Measurements from ENCODE around the gene NETO2.
"Not testable (repeated sequence)": the region's sequence is repeated elsewhere in the genome, so short reads cannot be mapped to it uniquely, and the experiment has no call there.

The NETO2 gene, protein sequence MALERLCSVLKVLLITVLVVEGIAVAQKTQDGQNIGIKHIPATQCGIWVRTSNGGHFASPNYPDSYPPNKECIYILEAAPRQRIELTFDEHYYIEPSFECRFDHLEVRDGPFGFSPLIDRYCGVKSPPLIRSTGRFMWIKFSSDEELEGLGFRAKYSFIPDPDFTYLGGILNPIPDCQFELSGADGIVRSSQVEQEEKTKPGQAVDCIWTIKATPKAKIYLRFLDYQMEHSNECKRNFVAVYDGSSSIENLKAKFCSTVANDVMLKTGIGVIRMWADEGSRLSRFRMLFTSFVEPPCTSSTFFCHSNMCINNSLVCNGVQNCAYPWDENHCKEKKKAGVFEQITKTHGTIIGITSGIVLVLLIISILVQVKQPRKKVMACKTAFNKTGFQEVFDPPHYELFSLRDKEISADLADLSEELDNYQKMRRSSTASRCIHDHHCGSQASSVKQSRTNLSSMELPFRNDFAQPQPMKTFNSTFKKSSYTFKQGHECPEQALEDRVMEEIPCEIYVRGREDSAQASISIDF

DNA sequence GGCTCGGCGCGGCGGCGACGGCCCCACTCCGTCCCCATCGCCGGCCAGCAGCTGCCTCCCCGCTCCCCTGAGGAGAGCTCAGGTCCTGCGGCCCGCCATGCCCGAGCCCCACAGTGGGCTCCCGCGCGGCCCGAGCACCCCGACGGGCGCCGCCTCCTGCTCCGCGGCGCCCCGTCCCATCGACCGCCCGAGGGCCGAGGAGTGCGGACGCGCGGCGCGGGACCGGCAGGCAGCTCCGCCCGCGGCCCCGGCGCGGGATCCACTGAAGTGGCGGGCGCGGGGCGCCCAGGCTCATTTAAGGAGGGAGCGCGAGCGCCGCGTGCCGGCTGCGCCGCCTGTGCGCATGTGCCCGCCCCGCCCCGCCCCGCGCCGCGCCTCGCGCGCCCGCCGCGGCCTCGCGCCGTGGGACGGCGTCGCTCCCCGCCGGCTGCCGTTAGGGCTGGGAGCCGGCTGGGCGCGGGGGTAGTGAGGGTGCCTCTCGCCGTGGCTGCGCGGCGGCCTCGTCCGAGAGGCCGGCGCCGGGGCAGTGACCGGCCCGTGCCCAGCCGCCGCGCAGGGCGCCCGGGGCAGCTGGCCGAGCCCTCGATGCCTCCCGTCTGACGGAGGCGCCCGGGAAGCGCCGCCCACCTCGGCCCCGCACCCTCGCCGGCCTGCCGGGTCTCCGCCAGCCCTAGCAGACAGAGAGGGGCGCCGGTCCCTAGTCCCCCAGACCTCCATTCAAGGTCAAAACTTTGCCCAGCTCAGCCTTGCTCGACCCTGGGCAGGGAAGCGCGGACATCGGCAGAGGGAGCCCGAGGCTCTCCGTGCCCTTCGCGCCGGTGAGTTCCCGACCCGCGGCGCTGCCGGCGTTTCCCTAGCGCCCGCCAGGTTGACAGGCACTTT, at the start of gene NETO2:
Gene NETO2, minus strand, starts transcription at position 269 of the 882 bp plus-strand sequence. CDS start 333 bp downstream, outside the sequence.
- no peaks in the 10 kb centered on the region for H3K36me3 ChIP-seq (ENCODE audit: insufficient read depth, low read length)
- H3K4me1 ChIP-seq (ENCODE audit: control insufficient read depth, insufficient read depth, low read length, unreplicated experiment), result peaks cover 23% of the 10 kb centered on the region
- H3K4me3 ChIP-seq (ENCODE audit: low read depth, low read length), result peak within 1 kb of the TSS; percentile 94
- H3K79me2 ChIP-seq (ENCODE audit: control insufficient read depth, insufficient read depth, low read length, unreplicated experiment), result peaks cover 41% of the 10 kb centered on the region
- H3K27ac ChIP-seq (ENCODE audit: low read depth, low read length), result peak within 1 kb of the TSS; percentile 32; the same call in 1 of the 2 replicates
- H3K27me3 ChIP-seq (ENCODE audit: insufficient read depth, low read length), result no peaks in the 10 kb centered on the region
- peak within 1 kb of the TSS; percentile 90 for H2AFZ ChIP-seq (ENCODE audit: low read length, unreplicated experiment)

DNA sequence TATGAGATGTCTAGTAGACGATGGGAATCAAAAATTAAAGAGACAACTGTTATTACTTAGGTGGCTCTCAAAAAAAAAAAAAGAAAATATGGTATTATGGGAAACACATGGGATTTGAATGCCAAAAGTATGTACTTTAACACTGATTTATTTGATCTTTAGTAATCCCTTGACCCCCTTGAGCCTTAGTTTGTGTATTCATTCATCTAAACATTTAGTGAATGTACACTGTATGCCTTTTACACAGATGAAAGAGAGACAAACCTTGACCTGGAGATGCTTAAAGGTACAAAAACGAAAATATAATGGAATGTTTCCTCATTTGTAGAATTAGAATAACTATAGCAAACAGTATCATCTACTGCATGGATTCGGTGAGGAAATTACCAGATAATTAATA, 38.6 kb upstream of the NETO2 start:
- Histone ChIP-seq H3K36me3 (ENCODE audit: insufficient read depth, low read length) (no peaks in the 10 kb centered on the region), H2AFZ (ENCODE audit: low read length, unreplicated experiment) (no peak overlapping the region), H3K27ac (ENCODE audit: low read depth, low read length) (no peak overlapping the region), H3K79me2 (ENCODE audit: control insufficient read depth, insufficient read depth, low read length, unreplicated experiment) (no peaks in the 10 kb centered on the region), H3K27me3 (ENCODE audit: insufficient read depth, low read length) (no peaks in the 10 kb centered on the region), H3K4me1 (ENCODE audit: control insufficient read depth, insufficient read depth, low read length, unreplicated experiment) (no peaks in the 10 kb centered on the region), H3K4me3 (ENCODE audit: low read depth, low read length) (no peak overlapping the region)

DNA sequence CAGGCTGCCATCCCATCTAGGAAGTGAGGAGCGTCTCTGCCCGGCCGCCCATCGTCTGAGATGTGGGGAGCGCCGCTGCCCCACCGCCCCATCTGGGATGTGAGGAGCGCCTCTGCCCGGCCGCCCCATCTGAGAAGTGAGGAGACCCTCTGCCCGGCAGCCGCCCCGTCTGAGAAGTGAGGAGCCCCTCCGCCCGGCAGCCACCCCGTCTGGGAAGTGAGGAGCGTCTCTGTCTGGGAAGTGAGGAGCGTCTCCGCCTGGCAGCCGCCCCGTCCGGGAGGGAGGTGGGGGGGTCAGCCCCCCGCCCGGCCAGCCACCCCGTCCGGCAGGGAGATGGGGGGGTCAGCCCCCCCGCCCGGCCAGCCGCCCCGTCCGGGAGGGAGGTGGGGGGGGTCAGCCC, 37.3 kb upstream of the NETO2 start:
- H3K4me1 ChIP-seq (ENCODE audit: control insufficient read depth, insufficient read depth, low read length, unreplicated experiment); H3K4me3 ChIP-seq (ENCODE audit: low read depth, low read length): not testable (repeated sequence)

DNA sequence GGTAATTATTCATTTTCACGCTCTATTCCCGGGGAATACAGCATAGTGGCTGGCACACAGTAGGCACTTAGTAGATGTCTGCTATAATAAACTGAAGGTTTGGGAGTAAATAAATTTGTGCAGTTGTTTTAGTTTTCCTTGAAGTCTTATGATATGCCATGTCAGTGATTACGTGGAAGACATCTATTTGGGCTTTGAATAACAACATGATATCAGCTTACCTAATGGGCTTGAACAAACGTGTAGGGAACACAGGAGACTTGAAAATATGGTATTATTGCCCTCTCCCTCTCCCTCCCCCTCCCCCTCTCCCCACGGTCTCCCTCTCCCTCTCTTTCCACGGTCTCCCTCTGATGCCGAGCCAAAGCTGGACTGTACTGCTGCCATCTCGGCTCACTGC, 36.3 kb upstream of the NETO2 start:
- H3K27ac ChIP-seq (ENCODE audit: low read depth, low read length), result no peak overlapping the region
- H3K27me3 ChIP-seq (ENCODE audit: insufficient read depth, low read length), result no peaks in the 10 kb centered on the region
- H3K79me2 ChIP-seq (ENCODE audit: control insufficient read depth, insufficient read depth, low read length, unreplicated experiment), result no peaks in the 10 kb centered on the region
- no peak overlapping the region for H2AFZ ChIP-seq (ENCODE audit: low read length, unreplicated experiment)
- no peaks in the 10 kb centered on the region for H3K36me3 ChIP-seq (ENCODE audit: insufficient read depth, low read length)
- no peak overlapping the region for H3K4me3 ChIP-seq (ENCODE audit: low read depth, low read length)
- H3K4me1 ChIP-seq (ENCODE audit: control insufficient read depth, insufficient read depth, low read length, unreplicated experiment), result no peaks in the 10 kb centered on the region

More for the DNA sequence above, 37.3 kb upstream of the NETO2 start:
- H2AFZ ChIP-seq (ENCODE audit: low read length, unreplicated experiment); H3K27me3 ChIP-seq (ENCODE audit: insufficient read depth, low read length); H3K79me2 ChIP-seq (ENCODE audit: control insufficient read depth, insufficient read depth, low read length, unreplicated experiment); H3K27ac ChIP-seq (ENCODE audit: low read depth, low read length); H3K36me3 ChIP-seq (ENCODE audit: insufficient read depth, low read length): not testable (repeated sequence)

DNA sequence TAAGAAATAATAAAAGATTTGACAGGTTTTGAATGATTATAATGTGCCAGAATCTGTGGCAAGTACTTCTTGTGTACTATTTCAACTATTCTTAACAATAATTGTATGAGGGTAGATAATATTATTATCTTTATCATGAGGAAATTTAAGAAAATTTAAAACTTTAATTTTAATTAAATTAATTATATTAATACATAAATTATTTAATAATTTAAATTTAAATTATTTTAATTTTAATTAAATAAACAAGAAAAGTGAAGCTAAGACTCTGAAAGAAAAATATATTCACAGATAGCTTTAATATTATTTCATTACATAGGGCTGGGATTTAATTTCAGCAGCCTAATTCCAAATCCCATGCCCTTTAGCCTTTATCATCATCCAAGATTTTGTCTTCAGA, 31.4 kb upstream of the NETO2 start:
- H3K4me1 ChIP-seq (ENCODE audit: control insufficient read depth, insufficient read depth, low read length, unreplicated experiment), result no peaks in the 10 kb centered on the region
- H3K27me3 ChIP-seq (ENCODE audit: insufficient read depth, low read length), result no peaks in the 10 kb centered on the region
- no peaks in the 10 kb centered on the region for H3K36me3 ChIP-seq (ENCODE audit: insufficient read depth, low read length)
- no peak overlapping the region for H3K4me3 ChIP-seq (ENCODE audit: low read depth, low read length)
- H3K79me2 ChIP-seq (ENCODE audit: control insufficient read depth, insufficient read depth, low read length, unreplicated experiment), result no peaks in the 10 kb centered on the region
- H3K27ac ChIP-seq (ENCODE audit: low read depth, low read length), result no peak overlapping the region
- no peak overlapping the region for H2AFZ ChIP-seq (ENCODE audit: low read length, unreplicated experiment)

DNA sequence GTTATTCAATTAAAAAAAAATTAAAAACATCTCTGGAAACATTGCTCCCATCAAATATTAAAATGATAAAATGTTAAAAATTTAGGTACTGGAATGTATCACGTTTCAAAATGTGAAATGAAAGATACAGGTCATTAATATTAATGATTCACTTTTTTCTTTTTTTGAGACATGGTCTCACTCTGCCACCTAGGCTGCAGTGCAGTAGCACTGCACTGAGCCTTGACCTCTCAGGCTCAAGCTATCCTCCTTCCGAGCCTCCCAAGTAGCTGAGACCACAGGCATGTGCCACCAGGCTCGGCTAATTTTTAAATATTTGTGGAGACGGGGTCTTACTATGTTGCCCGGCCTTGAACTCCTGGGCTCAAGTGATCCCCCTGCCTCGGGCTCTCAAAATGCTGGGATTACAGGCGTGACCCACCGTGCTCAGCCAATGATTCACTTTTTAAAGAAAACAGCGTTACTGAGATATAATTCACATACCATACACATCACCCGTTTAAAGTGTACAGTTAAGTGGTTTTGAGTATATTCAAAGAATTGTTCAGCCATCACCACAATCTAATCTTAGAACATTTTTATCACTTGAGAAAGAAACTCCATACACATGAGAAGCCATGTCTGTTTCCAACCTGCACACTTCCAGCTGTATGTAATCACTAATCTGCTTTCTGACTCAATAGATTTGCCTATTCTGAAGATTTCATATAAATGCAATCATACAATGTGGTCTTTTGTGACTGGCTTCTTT, 19.1 kb upstream of the NETO2 start:
- Histone ChIP-seq H3K27me3 (ENCODE audit: insufficient read depth, low read length) (no peaks in the 10 kb centered on the region), H3K4me3 (ENCODE audit: low read depth, low read length) (no peak overlapping the region), H3K27ac (ENCODE audit: low read depth, low read length) (no peak overlapping the region), H3K79me2 (ENCODE audit: control insufficient read depth, insufficient read depth, low read length, unreplicated experiment) (no peaks in the 10 kb centered on the region), H2AFZ (ENCODE audit: low read length, unreplicated experiment) (no peak overlapping the region), H3K36me3 (ENCODE audit: insufficient read depth, low read length) (no peaks in the 10 kb centered on the region), H3K4me1 (ENCODE audit: control insufficient read depth, insufficient read depth, low read length, unreplicated experiment) (no peaks in the 10 kb centered on the region)

DNA sequence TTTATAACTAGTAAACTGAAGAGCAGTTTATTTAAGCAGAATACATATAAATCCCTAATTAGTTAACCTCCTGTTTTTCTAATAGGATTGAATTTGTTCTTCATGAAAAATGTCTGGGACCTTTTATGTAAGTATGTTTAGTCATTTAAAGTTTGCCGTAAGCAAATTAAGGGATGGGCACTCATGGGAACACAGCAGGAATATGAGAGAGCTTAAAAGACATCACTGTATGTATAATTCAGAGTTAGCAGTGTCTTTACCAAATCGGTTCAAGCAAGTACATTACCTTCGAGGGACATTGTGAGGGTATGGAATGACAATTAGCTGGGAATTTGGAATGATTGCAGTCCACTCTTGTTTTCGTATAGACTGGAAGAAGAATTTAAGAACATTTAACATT, 17.7 kb upstream of the NETO2 start:
- Histone ChIP-seq H3K4me1 (ENCODE audit: control insufficient read depth, insufficient read depth, low read length, unreplicated experiment) (no peaks in the 10 kb centered on the region), H3K27me3 (ENCODE audit: insufficient read depth, low read length) (no peaks in the 10 kb centered on the region), H3K79me2 (ENCODE audit: control insufficient read depth, insufficient read depth, low read length, unreplicated experiment) (no peaks in the 10 kb centered on the region), H3K36me3 (ENCODE audit: insufficient read depth, low read length) (no peaks in the 10 kb centered on the region), H3K4me3 (ENCODE audit: low read depth, low read length) (no peak overlapping the region), H3K27ac (ENCODE audit: low read depth, low read length) (no peak overlapping the region), H2AFZ (ENCODE audit: low read length, unreplicated experiment) (no peak overlapping the region)

DNA sequence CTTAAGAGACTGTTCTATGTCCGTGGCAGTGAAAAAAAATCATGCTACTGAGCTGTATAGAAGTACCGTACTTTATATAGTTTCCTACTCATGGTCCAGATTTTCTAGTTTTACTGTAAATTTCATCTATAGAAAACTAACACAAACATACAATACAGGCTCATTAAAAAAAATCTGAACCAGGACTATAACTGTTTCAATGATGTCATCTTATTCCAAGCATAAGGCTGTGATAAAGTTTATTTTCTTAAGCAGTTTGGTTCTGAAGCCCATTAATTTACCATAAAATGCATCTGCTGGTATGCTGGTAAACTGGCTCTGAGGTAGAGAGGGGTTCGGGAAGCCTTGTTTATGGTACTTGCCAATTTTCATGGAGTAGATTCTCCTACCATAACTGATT, 16.7 kb upstream of the NETO2 start:
- no peak overlapping the region for H3K27ac ChIP-seq (ENCODE audit: low read depth, low read length)
- H3K4me1 ChIP-seq (ENCODE audit: control insufficient read depth, insufficient read depth, low read length, unreplicated experiment), result no peaks in the 10 kb centered on the region
- H3K36me3 ChIP-seq (ENCODE audit: insufficient read depth, low read length), result no peaks in the 10 kb centered on the region
- H3K79me2 ChIP-seq (ENCODE audit: control insufficient read depth, insufficient read depth, low read length, unreplicated experiment), result no peaks in the 10 kb centered on the region
- H3K4me3 ChIP-seq (ENCODE audit: low read depth, low read length), result no peak overlapping the region
- H3K27me3 ChIP-seq (ENCODE audit: insufficient read depth, low read length), result no peaks in the 10 kb centered on the region
- no peak overlapping the region for H2AFZ ChIP-seq (ENCODE audit: low read length, unreplicated experiment)

DNA sequence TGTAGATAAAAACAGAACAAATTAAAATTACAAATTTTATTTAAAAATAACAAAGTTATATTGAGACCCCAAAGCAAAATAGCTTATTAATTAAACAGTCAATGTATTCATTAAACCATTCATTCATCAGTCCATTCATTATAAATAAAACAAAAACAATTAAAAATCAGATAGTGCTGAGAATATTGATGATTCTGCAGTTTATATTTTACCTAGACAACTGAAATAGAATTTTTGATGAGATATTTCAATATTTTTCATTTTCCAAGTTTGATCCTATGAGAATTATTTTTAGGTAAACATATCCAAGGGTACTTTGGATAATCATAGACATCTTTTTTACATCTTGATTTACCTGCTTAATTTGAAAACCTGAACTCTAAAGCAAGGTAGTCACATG, 15.2 kb upstream of the NETO2 start:
- Histone ChIP-seq H3K27me3 (ENCODE audit: insufficient read depth, low read length) (no peaks in the 10 kb centered on the region), H3K4me1 (ENCODE audit: control insufficient read depth, insufficient read depth, low read length, unreplicated experiment) (no peaks in the 10 kb centered on the region), H3K79me2 (ENCODE audit: control insufficient read depth, insufficient read depth, low read length, unreplicated experiment) (no peaks in the 10 kb centered on the region), H2AFZ (ENCODE audit: low read length, unreplicated experiment) (no peak overlapping the region), H3K36me3 (ENCODE audit: insufficient read depth, low read length) (no peaks in the 10 kb centered on the region), H3K4me3 (ENCODE audit: low read depth, low read length) (no peak overlapping the region), H3K27ac (ENCODE audit: low read depth, low read length) (no peak overlapping the region)

DNA sequence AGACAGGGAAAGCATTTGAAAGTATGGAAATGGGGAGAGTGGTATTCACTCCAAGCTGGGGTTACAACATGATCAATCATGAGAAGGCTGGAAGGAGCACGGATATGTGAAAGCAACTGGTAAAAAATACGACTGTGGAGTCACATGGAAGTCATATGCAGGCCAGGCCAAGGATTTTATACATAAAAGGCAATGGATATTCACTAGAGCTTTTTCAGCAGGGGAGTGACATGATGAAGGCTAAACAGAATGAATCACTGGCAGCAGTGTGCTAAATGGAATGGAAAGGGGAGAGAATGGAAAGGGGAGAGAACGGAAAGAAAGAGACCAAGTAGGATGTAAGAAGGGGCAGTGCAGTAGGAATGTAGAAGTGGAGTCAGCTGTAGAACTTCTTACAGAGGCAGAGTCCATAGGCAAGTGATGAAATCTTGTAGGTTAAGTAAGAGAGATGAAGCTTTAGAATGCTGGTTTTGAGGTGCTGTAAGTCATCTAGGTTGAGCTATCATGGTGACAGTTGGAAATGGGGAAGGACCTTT, 13.0 kb upstream of the NETO2 start:
- no peak overlapping the region for H2AFZ ChIP-seq (ENCODE audit: low read length, unreplicated experiment)
- peaks cover 6% of the 10 kb centered on the region; the same call in 1 of the 2 replicates for H3K36me3 ChIP-seq (ENCODE audit: insufficient read depth, low read length)
- H3K4me1 ChIP-seq (ENCODE audit: control insufficient read depth, insufficient read depth, low read length, unreplicated experiment), result no peaks in the 10 kb centered on the region
- H3K27ac ChIP-seq (ENCODE audit: low read depth, low read length), result no peak overlapping the region
- H3K4me3 ChIP-seq (ENCODE audit: low read depth, low read length), result no peak overlapping the region
- no peaks in the 10 kb centered on the region for H3K27me3 ChIP-seq (ENCODE audit: insufficient read depth, low read length)
- no peaks in the 10 kb centered on the region for H3K79me2 ChIP-seq (ENCODE audit: control insufficient read depth, insufficient read depth, low read length, unreplicated experiment)

Measured in ACC112 (cell line).